Hepatocyte (in vitro differentiated cells): ENCODE data around the gene SLCO2B1. TPM values are rescaled to one million over a fixed set of nuclear protein-coding genes. Genes with fewer than 3 reads are reported as not detected.
A peak's percentile ranks its signal among the peaks of the same experiment; 100 is the strongest.

Experiments
- DNase-seq: peaks from one replicate; pipeline ENCODE4 v3.0.0-alpha.2; 2016; ENCODE audit warnings: low spot score
- H2AFZ ChIP-seq: fragments of 200-600 bp; sonication (generic); 2 replicates; pipeline ENCODE4 v1.6.0; 2016; ENCODE audit warnings: antibody characterized with exemption, mild to moderate bottlenecking
- H3K27ac ChIP-seq: fragments of 200-600 bp; sonication (generic); 2 replicates; pipeline ENCODE4 v1.5.1; 2016; ENCODE audit warnings: mild to moderate bottlenecking
- H3K27me3 ChIP-seq: fragments of 200-600 bp; sonication (generic); 2 replicates; pipeline ENCODE4 v1.6.1; 2016
- H3K36me3 ChIP-seq: fragments of 200-600 bp; sonication (generic); replicated peaks from 2 replicates; pipeline ENCODE4 v1.5.1; 2016; ENCODE audit warnings: low read depth; ENCODE audit not compliant: insufficient read depth
- H3K4me1 ChIP-seq: fragments of 200-600 bp; sonication (generic); 2 replicates; pipeline ENCODE4 v1.5.1; 2016; ENCODE audit warnings: mild to moderate bottlenecking, moderate library complexity; ENCODE audit not compliant: insufficient read depth
- H3K4me2 ChIP-seq: fragments of 200-600 bp; sonication (generic); 2 replicates; pipeline ENCODE4 v1.6.0; 2016
- H3K4me3 ChIP-seq: fragments of 200-600 bp; sonication (generic); 2 replicates; pipeline ENCODE4 v1.5.1; 2016; ENCODE audit warnings: mild to moderate bottlenecking
- H3K79me2 ChIP-seq: fragments of 200-600 bp; sonication (generic); 2 replicates; pipeline ENCODE4 v1.6.0; 2017; ENCODE audit warnings: mild to moderate bottlenecking
- H3K9me2 ChIP-seq: fragments of 200-600 bp; sonication (generic); replicated peaks from 2 replicates; pipeline ENCODE4 v1.6.0; 2017; ENCODE audit warnings: mild to moderate bottlenecking; ENCODE audit not compliant: insufficient read depth
- H3K9me3 ChIP-seq: fragments of 200-600 bp; sonication (generic); 2 replicates; pipeline ENCODE4 v1.5.1; 2016; ENCODE audit warnings: low read depth, mild to moderate bottlenecking
- H4K20me1 ChIP-seq: fragments of 200-600 bp; sonication (generic); 2 replicates; pipeline ENCODE4 v1.6.0; 2016; ENCODE audit warnings: mild to moderate bottlenecking; ENCODE audit not compliant: insufficient read depth, poor library complexity, severe bottlenecking
- EZH2 ChIP-seq: fragments of 200-600 bp; sonication (generic); IDR thresholded peaks from 2 replicates; pipeline ENCODE4 v1.6.1; 2016; ENCODE audit warnings: antibody characterized with exemption, mild to moderate bottlenecking, borderline replicate concordance
- EZH2phosphoT487 ChIP-seq: fragments of 200-600 bp; sonication (generic); IDR thresholded peaks from one replicate; pipeline ENCODE4 v1.6.1; 2018; ENCODE audit warnings: antibody characterized with exemption, mild to moderate bottlenecking, low read depth, moderate library complexity; ENCODE audit not compliant: unreplicated experiment, severe bottlenecking
- WGBS: methylation state at CpG from one replicate; pipeline ENCODE4 v1.1.6; 2016; ENCODE audit warnings: low lambda C conversion rate; ENCODE audit errors: missing lambda C conversion rate; 5-methylcytosine and 5-hydroxymethylcytosine counted together
- polyA plus RNA-seq: library from polyadenylated mRNA; unstranded; fragments of >200 nt; fragmentation: Nextera tagmentation; extraction: Ambion mirVana; gene quantifications from 2 replicates; pipeline ENCODE4 v1.2.1, GENCODE V29; 2016
- total RNA-seq: library from RNA; depleted of rRNA; stranded (reverse); fragments of >200 nt; gene quantifications from 2 replicates; pipeline ENCODE4 v1.2.3, GENCODE V29; 2014
- TF ChIP-seq, protein P1 (sequence below): fragments of 200-600 bp; sonication (generic); IDR thresholded peaks from 2 replicates; pipeline ENCODE4 v1.5.1; 2016; ENCODE audit warnings: antibody characterized with exemption, mild to moderate bottlenecking; ENCODE audit not compliant: poor library complexity

Gene SLCO2B1
- total and polyA plus RNA-seq, 2 experiments from 2014 or later, result 51.6 to 79.2 TPM

DNA sequence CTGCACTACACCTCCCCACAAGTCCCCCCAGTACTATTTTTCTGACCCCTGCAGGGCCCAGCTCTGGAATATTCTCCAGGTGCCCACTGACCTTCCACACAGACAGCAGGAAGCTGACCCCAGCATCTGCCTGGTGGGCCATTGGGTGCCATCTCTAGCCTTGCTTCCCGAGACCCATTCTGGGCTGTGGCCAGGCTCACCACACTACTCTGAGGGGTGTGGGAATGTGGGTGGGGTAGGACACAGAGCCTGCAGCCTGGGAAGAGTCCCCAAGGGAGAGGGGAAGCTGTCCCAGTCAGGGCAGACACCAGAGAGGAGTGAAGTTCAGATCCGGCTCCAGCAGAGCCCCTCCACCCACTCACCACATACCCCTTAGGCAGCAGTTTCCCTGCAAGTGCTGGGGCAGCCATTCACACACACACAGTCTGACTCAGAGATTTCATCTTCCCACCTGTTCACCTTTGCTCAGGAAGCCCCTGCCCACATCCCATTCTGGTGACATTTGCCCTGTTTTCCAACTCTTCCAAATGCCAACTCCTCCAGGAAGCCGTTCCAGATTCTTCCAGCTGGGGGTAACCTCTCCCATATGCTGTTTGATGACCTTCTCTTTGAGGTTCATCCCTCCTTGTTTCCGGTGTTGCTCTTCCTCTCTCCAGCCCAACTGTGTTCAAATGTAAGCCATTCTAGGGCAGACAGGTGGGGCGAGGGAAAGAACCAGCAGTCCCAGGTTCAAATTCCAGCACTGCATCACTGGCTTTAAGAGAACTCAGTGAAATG, 1.9 kb downstream of the SLCO2B1 start:
- Histone ChIP-seq H3K27ac (peak overlapping the region; percentile 88), H3K9me2 (no peaks in the 10 kb centered on the region), H3K79me2 (peaks cover 19% of the 10 kb centered on the region), H3K27me3 (no peaks in the 10 kb centered on the region), H3K4me3 (peak overlapping the region; percentile 31), H2AFZ (no peak overlapping the region), H3K9me3 (no peaks in the 10 kb centered on the region), H3K4me1 (peaks cover 57% of the 10 kb centered on the region), H3K36me3 (no peaks in the 10 kb centered on the region), H4K20me1 (no peaks in the 10 kb centered on the region), H3K4me2 (peak overlapping the region; percentile 74)
- DNase-seq, result no peak
- WGBS, result 65% methylated on average over 5 of the region's 5 CpGs
- TF ChIP-seq EZH2, result no peak

DNA sequence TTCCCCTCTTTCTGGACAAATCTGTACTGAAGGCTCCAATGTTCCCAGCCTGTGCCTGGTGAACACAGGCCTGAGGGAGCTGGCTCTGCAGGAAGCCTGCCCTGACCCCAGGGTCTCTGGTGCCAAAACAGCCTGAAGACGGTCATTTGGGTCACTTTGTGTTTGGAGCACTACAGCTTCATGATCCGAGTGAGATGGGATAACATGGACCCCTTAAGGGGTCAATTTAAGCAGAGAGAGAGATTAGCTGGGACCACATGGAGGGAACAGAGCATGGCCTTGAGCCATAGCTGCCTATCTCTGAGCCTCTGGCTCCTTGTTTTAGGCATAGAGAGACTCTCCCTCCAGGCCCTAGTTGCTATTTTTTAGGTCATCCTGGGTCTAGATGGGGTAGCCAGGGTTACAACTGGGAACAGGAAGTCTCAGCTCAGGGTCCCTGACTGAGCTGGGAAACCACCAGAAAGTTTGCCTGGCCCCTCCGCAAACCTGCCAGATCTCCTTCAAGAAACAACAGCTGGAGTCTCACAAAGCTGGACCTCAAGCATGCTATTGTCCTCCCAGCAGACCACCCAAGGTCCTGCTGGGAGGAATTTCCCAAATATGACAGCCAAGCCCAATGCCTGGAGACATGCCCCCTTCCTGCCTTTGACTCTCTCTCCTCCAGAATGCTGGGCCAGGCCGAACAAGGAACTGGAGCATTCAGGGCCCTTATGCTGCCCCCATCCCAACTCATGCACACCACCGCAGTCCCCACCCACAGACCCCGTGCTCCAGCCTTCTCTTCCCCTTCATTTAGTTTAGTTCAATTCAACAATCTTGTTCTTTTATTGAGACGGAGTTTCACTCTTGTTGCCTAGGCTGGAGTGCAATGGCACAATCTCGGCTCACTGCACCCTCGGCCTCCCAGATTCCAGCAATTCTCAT, 4.0 kb downstream of the SLCO2B1 start:
- Histone ChIP-seq H3K36me3 (no peaks in the 10 kb centered on the region), H2AFZ (no peak overlapping the region), H4K20me1 (no peaks in the 10 kb centered on the region), H3K27ac (peak overlapping the region; percentile 88), H3K4me2 (peak overlapping the region; percentile 23), H3K27me3 (no peaks in the 10 kb centered on the region), H3K9me3 (no peaks in the 10 kb centered on the region), H3K4me1 (peaks cover 68% of the 10 kb centered on the region), H3K4me3 (no peak overlapping the region), H3K9me2 (no peaks in the 10 kb centered on the region), H3K79me2 (peaks cover 22% of the 10 kb centered on the region)
- WGBS, result 87% methylated on average over 9 of the region's 9 CpGs
- no peak for TF ChIP-seq EZH2
- TF ChIP-seq, protein P1, sequence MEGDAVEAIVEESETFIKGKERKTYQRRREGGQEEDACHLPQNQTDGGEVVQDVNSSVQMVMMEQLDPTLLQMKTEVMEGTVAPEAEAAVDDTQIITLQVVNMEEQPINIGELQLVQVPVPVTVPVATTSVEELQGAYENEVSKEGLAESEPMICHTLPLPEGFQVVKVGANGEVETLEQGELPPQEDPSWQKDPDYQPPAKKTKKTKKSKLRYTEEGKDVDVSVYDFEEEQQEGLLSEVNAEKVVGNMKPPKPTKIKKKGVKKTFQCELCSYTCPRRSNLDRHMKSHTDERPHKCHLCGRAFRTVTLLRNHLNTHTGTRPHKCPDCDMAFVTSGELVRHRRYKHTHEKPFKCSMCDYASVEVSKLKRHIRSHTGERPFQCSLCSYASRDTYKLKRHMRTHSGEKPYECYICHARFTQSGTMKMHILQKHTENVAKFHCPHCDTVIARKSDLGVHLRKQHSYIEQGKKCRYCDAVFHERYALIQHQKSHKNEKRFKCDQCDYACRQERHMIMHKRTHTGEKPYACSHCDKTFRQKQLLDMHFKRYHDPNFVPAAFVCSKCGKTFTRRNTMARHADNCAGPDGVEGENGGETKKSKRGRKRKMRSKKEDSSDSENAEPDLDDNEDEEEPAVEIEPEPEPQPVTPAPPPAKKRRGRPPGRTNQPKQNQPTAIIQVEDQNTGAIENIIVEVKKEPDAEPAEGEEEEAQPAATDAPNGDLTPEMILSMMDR, result no peak
- no peak for TF ChIP-seq EZH2phosphoT487
- no peak for DNase-seq

DNA sequence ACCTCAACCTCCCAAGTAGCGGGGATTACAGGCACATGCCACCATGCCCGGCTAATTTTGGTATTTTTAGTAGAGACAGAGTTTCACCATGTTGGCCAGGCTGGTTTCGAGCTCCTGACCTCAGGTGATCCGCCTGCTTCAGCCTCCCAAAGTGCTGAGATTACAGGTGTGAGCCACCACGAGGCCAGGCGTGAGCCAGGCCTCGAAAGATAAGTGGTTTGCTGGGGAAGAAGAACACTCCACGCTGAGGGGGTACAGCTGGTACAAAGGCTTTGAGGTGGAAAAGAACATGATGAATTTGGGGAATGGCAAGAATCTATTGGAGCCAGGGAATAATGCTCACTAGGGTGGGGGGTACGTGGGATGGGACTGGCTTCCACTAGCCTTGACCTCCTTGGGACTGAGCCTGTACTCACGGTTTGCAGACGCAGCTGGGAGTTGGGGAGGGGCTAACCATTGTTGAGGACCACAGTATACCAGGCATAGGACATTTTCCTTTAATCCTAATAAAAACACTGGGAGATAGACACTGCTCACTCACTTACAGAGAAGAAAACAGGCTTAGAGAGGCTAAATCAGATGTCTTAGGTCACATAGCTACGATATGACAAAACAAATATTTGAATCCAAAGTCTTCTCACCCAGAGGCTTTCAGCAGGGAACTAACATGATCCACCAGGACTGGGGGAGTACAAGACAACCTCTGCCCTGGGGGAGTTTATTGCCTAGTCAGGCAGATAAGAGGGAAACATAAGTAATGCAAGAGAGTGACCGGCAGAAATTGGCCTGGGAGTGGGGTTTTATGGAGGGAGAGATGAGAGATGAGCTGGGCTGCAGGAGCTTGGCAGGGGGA, 4.9 kb downstream of the SLCO2B1 start:
- Histone ChIP-seq H3K36me3 (no peaks in the 10 kb centered on the region), H3K79me2 (peaks cover 23% of the 10 kb centered on the region), H2AFZ (no peak overlapping the region), H3K4me3 (no peak overlapping the region), H3K27me3 (no peaks in the 10 kb centered on the region), H3K9me2 (no peaks in the 10 kb centered on the region), H4K20me1 (no peaks in the 10 kb centered on the region), H3K9me3 (no peaks in the 10 kb centered on the region), H3K27ac (peak overlapping the region; percentile 98), H3K4me2 (peak overlapping the region; percentile 49), H3K4me1 (peaks cover 69% of the 10 kb centered on the region)
- TF ChIP-seq, protein P1, result no peak
- no peak for TF ChIP-seq EZH2
- TF ChIP-seq EZH2phosphoT487, result no peak
- DNase-seq, result peak; percentile 81
- 59% methylated on average over 13 of the region's 13 CpGs for WGBS
